WTC11 (cell line): ENCODE results near the gene MTM1. TPM values are rescaled to one million over a fixed set of nuclear protein-coding genes. Genes with fewer than 3 reads are reported as not detected.

Experiments
- ATAC-seq: fragments of 200-7000 bp; cut with Tn5 transposase; 2 replicates; pipeline ENCODE4 v1.10.0; 2021; ENCODE audit warnings: mild to moderate bottlenecking, moderate library complexity
- CTCF ChIA-PET: fragments of 300-600 bp; sonication (Branson Sonifier 250); formaldehyde crosslinking; loops from one replicate; lab custom pipeline; 2021; ENCODE audit warnings: antibody characterized with exemption; lab: Charles Lee
- POLR2A ChIA-PET: fragments of 350-600 bp; sonication (Branson Sonifier 250); formaldehyde crosslinking; loops from one replicate; lab custom pipeline; 2021; ENCODE audit warnings: antibody characterized with exemption; lab: Charles Lee
- DNase-seq: peaks from one replicate; pipeline ENCODE4 v3.0.0; 2021; ENCODE audit warnings: low spot score
- H3K27ac Mint-ChIP-seq: 2 replicates; pipeline ENCODE4 v1.8.0; 2021; ENCODE audit warnings: mixed read lengths
- H3K27me3 Mint-ChIP-seq: 2 replicates; pipeline ENCODE4 v1.8.0; 2021; ENCODE audit warnings: low read depth, mild to moderate bottlenecking, moderate library complexity, mixed read lengths
- H3K36me3 Mint-ChIP-seq: 2 replicates; pipeline ENCODE4 v1.8.0; 2021; ENCODE audit warnings: mixed read lengths
- H3K4me1 Mint-ChIP-seq: 2 replicates; pipeline ENCODE4 v1.8.0; 2022; ENCODE audit warnings: mixed read lengths
- H3K4me3 Mint-ChIP-seq: 2 replicates; pipeline ENCODE4 v1.8.0; 2021; ENCODE audit warnings: mild to moderate bottlenecking, moderate library complexity, mixed read lengths
- H3K9me3 Mint-ChIP-seq: 2 replicates; pipeline ENCODE4 v1.8.0; 2021; ENCODE audit warnings: mixed read lengths
- CREB1 ChIP-seq: sonication (generic); formaldehyde crosslinking; IDR thresholded peaks from 2 replicates; pipeline ENCODE4 v1.8.0; 2023; ENCODE audit warnings: mild to moderate bottlenecking, missing genetic modification reagents
- CTCF ChIP-seq: fragments of 200-600 bp; IDR thresholded peaks from 2 replicates; pipeline ENCODE4 v1.8.0; 2022; ENCODE audit warnings: antibody characterized with exemption
- E2F1 ChIP-seq: sonication (generic); formaldehyde crosslinking; IDR thresholded peaks from 2 replicates; pipeline ENCODE4 v1.8.0; 2022; ENCODE audit warnings: mild to moderate bottlenecking, missing genetic modification reagents
- GABPB1 ChIP-seq: sonication (generic); formaldehyde crosslinking; IDR thresholded peaks from 2 replicates; pipeline ENCODE4 v1.8.1; 2023; ENCODE audit warnings: mild to moderate bottlenecking, missing genetic modification reagents
- GRHL2 ChIP-seq: fragments of 250-450 bp; sonication (Bioruptor Pico); IDR thresholded peaks from 2 replicates; pipeline ENCODE4 v1.8.0; 2022; ENCODE audit warnings: mild to moderate bottlenecking, moderate library complexity; ENCODE audit not compliant: insufficient replicate concordance, severe bottlenecking
- HMGA2 ChIP-seq: fragments of 250-450 bp; sonication (Bioruptor Pico); IDR thresholded peaks from 2 replicates; pipeline ENCODE4 v1.4.0; 2021; ENCODE audit warnings: mild to moderate bottlenecking, moderate library complexity
- IRF1 ChIP-seq: sonication (generic); formaldehyde crosslinking; IDR thresholded peaks from 2 replicates; pipeline ENCODE4 v1.8.0; 2023; ENCODE audit warnings: missing genetic modification reagents
- MLX ChIP-seq: sonication (generic); formaldehyde crosslinking; IDR thresholded peaks from 2 replicates; pipeline ENCODE4 v1.8.1; 2023; ENCODE audit warnings: mild to moderate bottlenecking, missing genetic modification reagents, moderate library complexity
- NFATC4 ChIP-seq: fragments of 250-450 bp; sonication (Bioruptor Pico); IDR thresholded peaks from 2 replicates; pipeline ENCODE4 v1.9.0; 2021; ENCODE audit warnings: mild to moderate bottlenecking
- NFYB ChIP-seq: sonication (generic); formaldehyde crosslinking; conservative IDR thresholded peaks from 2 replicates; pipeline ENCODE4 v1.8.0; 2022; ENCODE audit warnings: low read depth, missing genetic modification reagents
- NR3C1 ChIP-seq: sonication (generic); formaldehyde crosslinking; conservative IDR thresholded peaks from 2 replicates; pipeline ENCODE4 v1.8.1; 2023; ENCODE audit warnings: low read depth, mild to moderate bottlenecking, missing genetic modification reagents
- PRRX2 ChIP-seq: fragments of 250-450 bp; sonication (Bioruptor Pico); IDR thresholded peaks from 2 replicates; pipeline ENCODE4 v1.8.0; 2021; ENCODE audit warnings: mild to moderate bottlenecking
- RELA ChIP-seq: sonication (generic); formaldehyde crosslinking; IDR thresholded peaks from 2 replicates; pipeline ENCODE4 v1.8.1; 2022; ENCODE audit warnings: missing genetic modification reagents, mild to moderate bottlenecking, borderline replicate concordance
- SMAD3 ChIP-seq: sonication (generic); formaldehyde crosslinking; IDR thresholded peaks from 2 replicates; pipeline ENCODE4 v1.8.0; 2022; ENCODE audit warnings: missing genetic modification reagents, mild to moderate bottlenecking, borderline replicate concordance
- TEAD4 ChIP-seq: sonication (generic); formaldehyde crosslinking; IDR thresholded peaks from 2 replicates; pipeline ENCODE4 v1.8.0; 2022; ENCODE audit warnings: mild to moderate bottlenecking, missing genetic modification reagents
- ZNF232 ChIP-seq: sonication (generic); formaldehyde crosslinking; IDR thresholded peaks from 2 replicates; pipeline ENCODE4 v1.8.0; 2022; ENCODE audit warnings: mild to moderate bottlenecking, missing genetic modification reagents
- ZNF317 ChIP-seq: sonication (generic); formaldehyde crosslinking; IDR thresholded peaks from 2 replicates; pipeline ENCODE4 v1.8.1; 2023; ENCODE audit warnings: low read depth, mild to moderate bottlenecking, moderate library complexity, missing genetic modification reagents, borderline replicate concordance
- total RNA-seq: library from RNA; stranded (reverse); gene quantifications from 3 replicates; pipeline ENCODE4 v1.2.3, GENCODE V29; 2021
- TF ChIP-seq, protein P1 (sequence below): sonication (generic); formaldehyde crosslinking; IDR thresholded peaks from 2 replicates; pipeline ENCODE4 v1.8.0; 2022; ENCODE audit warnings: missing genetic modification reagents
- TF ChIP-seq, protein P2 (sequence below): fragments of 250-450 bp; sonication (Bioruptor Pico); conservative IDR thresholded peaks from 2 replicates; pipeline ENCODE4 v1.9.0; 2021; ENCODE audit warnings: mild to moderate bottlenecking

Gene MTM1
- total RNA-seq, 1 experiment from 2014 or later = 10.4 TPM

- Mint-ChIP-seq H3K4me3 (peak overlapping the region; percentile 45), H3K27me3 (peaks cover 10% of the 10 kb centered on the region), H3K4me1 (peaks cover 55% of the 10 kb centered on the region)
- CTCF ChIA-PET = interaction anchor here (0.6 to 1.4 kb wide), 4 partner anchors 23 to 629 kb away, joined by 3 to 9 read pairs (median 3); partner anchors contain the start of gene EOLA2
- DNase-seq = no peak
- no peak for TF ChIP-seq NFATC4 (CRISPR knock-in tag)
- TF ChIP-seq MLX (CRISPR knock-in tag) = no peak
- no peak for TF ChIP-seq HMGA2 (CRISPR knock-in tag)
- no peak for TF ChIP-seq RELA (CRISPR knock-in tag)
- TF ChIP-seq SMAD3 (CRISPR knock-in tag) = no peak
- TF ChIP-seq CREB1 (CRISPR knock-in tag) = no peak
- TF ChIP-seq, protein P1, sequence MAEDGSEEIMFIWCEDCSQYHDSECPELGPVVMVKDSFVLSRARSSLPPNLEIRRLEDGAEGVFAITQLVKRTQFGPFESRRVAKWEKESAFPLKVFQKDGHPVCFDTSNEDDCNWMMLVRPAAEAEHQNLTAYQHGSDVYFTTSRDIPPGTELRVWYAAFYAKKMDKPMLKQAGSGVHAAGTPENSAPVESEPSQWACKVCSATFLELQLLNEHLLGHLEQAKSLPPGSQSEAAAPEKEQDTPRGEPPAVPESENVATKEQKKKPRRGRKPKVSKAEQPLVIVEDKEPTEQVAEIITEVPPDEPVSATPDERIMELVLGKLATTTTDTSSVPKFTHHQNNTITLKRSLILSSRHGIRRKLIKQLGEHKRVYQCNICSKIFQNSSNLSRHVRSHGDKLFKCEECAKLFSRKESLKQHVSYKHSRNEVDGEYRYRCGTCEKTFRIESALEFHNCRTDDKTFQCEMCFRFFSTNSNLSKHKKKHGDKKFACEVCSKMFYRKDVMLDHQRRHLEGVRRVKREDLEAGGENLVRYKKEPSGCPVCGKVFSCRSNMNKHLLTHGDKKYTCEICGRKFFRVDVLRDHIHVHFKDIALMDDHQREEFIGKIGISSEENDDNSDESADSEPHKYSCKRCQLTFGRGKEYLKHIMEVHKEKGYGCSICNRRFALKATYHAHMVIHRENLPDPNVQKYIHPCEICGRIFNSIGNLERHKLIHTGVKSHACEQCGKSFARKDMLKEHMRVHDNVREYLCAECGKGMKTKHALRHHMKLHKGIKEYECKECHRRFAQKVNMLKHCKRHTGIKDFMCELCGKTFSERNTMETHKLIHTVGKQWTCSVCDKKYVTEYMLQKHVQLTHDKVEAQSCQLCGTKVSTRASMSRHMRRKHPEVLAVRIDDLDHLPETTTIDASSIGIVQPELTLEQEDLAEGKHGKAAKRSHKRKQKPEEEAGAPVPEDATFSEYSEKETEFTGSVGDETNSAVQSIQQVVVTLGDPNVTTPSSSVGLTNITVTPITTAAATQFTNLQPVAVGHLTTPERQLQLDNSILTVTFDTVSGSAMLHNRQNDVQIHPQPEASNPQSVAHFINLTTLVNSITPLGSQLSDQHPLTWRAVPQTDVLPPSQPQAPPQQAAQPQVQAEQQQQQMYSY (CRISPR knock-in tag) = no peak
- TF ChIP-seq, protein P2, sequence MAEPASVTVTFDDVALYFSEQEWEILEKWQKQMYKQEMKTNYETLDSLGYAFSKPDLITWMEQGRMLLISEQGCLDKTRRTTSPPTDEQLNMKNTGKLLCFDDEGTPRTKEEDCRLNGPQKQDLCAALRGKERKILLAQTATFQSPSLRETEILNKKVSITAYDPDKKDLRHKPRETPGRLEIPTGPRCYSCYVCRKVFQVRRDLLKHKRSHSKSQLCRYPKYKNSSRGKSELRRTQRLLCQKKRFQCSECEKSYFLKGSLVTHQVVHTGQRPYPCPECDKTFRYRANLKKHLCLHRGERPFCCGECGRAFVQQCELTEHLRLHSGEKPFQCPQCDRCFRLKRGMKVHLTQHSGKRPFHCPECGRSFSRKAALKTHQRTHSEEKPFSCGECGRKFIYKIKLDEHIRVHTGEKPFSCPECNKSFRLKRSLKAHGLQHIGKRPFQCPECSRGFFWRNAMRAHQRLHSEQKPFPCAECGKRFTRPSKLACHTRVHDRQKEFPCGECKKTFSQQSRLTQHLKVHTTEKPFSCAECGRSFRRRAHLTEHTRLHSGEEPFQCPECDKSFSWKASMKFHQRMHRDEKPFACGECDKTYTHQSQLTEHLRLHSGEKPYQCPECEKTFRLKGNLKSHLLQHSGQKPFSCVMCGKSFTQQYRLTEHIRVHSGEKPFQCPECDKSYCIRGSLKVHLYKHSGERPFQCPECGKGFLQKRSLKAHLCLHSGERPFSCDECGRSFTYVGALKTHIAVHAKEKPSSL (CRISPR knock-in tag) = no peak
- TF ChIP-seq IRF1 (CRISPR knock-in tag) = no peak
- no peak for TF ChIP-seq ZNF232 (CRISPR knock-in tag)
- no peak for TF ChIP-seq PRRX2 (CRISPR knock-in tag)
- no peak for TF ChIP-seq GRHL2 (CRISPR knock-in tag)
- TF ChIP-seq TEAD4 (CRISPR knock-in tag) = no peak
- TF ChIP-seq CTCF = no peak
- no peak for TF ChIP-seq E2F1 (CRISPR knock-in tag)
- no peak for TF ChIP-seq NFYB (CRISPR knock-in tag)
- no peak for TF ChIP-seq GABPB1 (CRISPR knock-in tag)
- no peak for TF ChIP-seq ZNF317 (CRISPR knock-in tag)
- TF ChIP-seq NR3C1 (CRISPR knock-in tag) = no peak
- TF ChIP-seq, all 79 proteins: peak for 0
- Mint-ChIP-seq H3K9me3 (no peaks in the 10 kb centered on the region), H3K36me3 (no peaks in the 10 kb centered on the region), H3K27ac (peak overlapping the region; percentile 99)
- ATAC-seq = no peak
- POLR2A ChIA-PET = interaction anchor here (0.6 to 1.9 kb wide), 3 partner anchors 18 to 628 kb away, joined by 3 to 6 read pairs (median 3); no protein-coding TSS in a partner anchor
Observed at GRCh38 chrX:150567645-150568319, 639 bp upstream of the MTM1 start.
